CD1c-positive myeloid dendritic cell (primary cell): ENCODE results near the gene ICOSLG.
"Not testable (repeated sequence)": the region's sequence is repeated elsewhere in the genome, so short reads cannot be mapped to it uniquely, and the experiment has no call there.

Source experiments
- DNase-seq: peaks from one replicate; pipeline ENCODE4 v3.0.0-alpha.2; 2016; ENCODE audit errors: extremely low spot score

ICOSLG gene, protein sequence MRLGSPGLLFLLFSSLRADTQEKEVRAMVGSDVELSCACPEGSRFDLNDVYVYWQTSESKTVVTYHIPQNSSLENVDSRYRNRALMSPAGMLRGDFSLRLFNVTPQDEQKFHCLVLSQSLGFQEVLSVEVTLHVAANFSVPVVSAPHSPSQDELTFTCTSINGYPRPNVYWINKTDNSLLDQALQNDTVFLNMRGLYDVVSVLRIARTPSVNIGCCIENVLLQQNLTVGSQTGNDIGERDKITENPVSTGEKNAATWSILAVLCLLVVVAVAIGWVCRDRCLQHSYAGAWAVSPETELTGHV

DNA sequence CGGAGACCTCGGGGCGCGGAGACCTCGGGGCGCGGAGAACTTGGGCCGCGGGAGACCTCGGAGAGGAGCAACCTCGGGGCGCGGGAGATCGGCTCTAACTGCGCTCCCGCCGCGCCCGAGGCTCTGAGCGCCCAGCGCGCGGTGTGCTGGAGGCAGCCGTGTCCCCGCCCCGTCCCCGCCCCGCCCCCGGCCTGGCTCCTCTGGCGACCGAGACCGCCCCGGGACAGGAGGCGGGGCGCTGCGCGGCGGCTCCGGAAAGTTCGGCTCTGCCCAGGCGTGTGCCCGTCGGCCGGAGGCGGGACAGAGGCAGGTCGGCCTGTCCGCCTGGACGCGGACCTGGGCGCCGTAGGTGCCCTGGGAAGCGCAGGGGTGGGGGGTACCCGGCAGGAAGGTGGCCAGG lies at the start of gene ICOSLG:
Gene ICOSLG (minus strand): TSS at position 102 of the 400 bp plus-strand sequence. CDS start 126 bp downstream, outside the sequence.
- not testable (repeated sequence) for DNase-seq

GRCh38 chr21:44289381-44290010 lies 48.8 kb upstream of the ICOSLG start:
- DNase-seq = no peak

- DNase-seq = no peak
Observed at GRCh38 chr21:44288251-44289110, 47.7 kb upstream of the ICOSLG start.

DNA sequence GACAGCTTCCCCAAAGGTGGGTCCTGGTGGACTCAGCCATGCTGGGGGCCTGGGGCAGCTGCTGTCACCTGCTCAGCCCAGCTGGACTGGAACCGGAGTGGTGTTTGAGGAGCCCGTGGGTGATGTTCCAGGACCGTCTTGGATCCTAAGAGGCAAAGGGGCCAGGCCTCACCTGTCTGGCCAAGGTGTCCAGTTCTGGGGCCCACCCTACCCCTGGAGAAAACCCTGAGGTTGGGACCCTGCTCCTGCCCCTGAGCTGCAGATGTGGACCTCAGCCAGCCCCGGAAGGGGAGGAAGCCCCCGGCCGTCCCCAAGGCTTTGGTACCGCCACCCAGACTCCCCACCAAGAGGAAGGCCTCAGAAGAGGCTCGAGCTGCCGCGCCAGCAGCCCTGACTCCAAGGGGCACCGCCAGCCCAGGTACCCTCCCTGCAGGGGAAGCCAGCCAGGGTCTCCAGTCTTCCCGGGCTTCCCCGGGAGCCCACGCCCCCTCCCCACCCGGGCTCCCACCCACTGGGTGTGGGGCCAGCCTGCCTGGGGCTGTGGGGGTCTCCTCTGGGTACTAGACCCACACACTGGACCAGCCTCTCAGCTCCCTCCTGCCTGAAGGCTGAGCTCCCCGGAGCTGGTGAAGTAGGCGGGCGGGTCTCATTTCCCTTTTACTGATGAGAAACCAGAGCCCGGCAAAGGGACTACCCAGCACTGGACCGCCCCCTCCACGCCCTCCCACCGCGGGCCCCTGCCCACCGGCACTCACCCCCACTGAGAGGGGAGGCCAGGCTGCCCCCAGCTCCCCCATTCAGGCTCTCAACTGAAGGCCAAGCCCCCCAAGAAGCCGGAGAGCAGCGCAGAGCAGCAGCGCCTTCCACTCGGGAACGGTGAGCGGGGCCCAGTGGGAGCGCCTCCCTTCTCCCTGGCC lies 46.2 kb upstream of the ICOSLG start:
- peak; percentile 61 for DNase-seq

- DNase-seq = no peak
Observed at GRCh38 chr21:44286086-44286715, 45.5 kb upstream of the ICOSLG start.

GRCh38 chr21:44285138-44285992 lies 44.6 kb upstream of the ICOSLG start, which contains the start of gene AIRE:
Gene AIRE (plus strand): TSS chr21:44285876. CDS start chr21:44286007, 131 bp downstream.
- peak; percentile 71 for DNase-seq

- no peak for DNase-seq
Observed at GRCh38 chr21:44283948-44284347, 43.2 kb upstream of the ICOSLG start.

- DNase-seq = not testable (repeated sequence)
Observed at GRCh38 chr21:44283211-44283785, 42.6 kb upstream of the ICOSLG start.

- no peak for DNase-seq
Observed at GRCh38 chr21:44282370-44282769, 41.6 kb upstream of the ICOSLG start.

GRCh38 chr21:44281801-44282200 lies 41.1 kb upstream of the ICOSLG start:
- DNase-seq = no peak

DNA sequence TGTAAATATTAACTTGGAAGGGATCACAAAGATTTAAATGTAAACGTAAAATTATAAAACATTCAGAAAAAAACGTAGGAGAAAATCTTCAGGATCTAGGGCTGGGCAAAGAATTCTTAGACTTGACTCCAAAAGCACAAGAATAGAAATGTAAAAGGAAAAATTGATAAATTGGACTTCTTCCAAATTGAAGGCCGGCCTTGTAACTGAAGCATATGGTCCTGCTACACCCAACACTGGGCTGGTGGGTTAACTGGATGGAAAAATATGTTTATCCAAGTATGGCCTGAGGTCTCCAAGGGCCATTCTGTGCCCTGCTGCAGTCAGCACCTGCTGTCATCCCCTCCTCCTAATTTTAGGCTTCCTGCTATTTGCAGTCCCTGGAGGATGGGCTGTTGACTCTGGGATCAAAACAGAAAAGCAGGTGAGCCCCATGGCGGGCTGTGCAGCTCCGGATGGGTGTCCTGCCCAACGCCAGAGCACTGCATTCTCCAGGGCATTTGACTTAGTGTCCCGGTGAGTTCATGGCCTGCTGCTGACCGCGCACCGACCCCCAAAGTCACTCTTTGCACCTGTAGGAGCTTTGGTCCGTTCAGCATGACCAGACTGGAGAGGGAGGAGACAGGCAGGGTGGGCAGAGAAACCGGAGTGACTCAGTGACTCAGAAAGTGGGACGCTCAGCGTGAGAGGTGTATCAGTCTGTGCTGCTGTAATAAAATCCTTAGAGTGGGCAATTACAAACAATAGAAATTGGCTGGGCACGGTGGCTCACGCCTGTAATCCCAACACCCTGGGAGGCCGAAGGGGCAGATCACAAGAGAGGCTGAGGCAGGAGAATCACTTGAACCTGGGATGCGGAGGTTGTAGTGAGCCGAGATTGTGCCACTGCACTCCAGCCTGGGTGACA lies 38.9 kb upstream of the ICOSLG start:
- no peak for DNase-seq

- no peak for DNase-seq
Observed at GRCh38 chr21:44275041-44275440, 34.3 kb upstream of the ICOSLG start.

DNA sequence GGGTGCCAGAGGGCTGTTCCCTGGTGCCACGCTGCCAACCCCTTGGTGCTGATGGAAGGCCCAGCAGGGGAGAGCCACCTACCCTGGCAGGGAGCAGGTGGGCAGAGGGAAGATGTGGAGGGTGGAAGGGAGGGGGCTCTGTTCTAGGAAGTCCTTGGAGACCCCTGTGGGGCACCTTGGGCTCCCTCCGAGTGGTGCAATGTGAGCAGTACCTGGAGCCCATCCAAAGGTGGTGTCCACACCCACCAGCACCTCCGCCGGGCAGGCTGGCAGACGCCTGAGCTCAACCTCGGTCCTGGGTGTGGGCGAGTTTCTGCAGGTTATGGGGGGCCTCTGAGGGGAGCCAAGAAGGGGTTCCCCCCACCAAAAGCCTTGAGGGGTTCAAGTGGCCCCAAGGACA lies 32.3 kb upstream of the ICOSLG start:
- DNase-seq = no peak

- DNase-seq = no peak
Observed at GRCh38 chr21:44272284-44272858, 31.6 kb upstream of the ICOSLG start.

DNA sequence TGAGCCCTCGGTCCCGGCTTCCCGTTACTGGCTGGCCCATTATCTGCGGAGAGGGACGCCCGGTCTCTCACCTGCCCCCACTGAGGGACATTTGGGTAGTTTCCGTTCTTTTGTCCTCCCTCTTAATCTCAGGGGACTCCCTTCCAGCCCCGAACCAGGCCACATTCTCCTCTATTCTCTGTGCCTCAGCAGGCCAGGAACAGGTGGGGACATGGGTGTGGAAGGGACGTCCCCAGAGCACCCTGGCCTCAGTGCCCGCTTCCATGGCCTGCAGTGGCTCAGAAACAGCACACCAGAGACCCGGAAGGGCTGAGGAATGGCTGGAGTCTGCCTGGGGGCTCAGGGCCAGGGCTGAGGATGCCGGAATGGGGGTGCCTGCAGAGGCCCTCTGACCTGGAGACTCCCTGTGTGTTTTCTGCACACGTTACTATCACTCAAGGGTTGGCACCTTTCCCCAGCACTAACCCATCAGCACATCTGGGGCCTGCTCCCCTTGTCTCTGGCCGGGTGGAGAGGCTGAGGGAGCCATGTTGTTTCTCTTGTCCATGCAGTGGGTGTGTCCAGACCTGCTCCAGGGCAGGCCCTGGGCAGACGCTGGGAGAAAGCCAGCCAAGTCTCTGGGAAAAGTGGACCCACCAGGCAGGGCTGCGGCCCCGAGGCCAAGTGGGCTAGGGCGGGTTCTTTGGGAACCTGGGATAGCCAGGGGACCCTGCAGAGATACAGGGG lies 31.0 kb upstream of the ICOSLG start:
- no peak for DNase-seq

DNA sequence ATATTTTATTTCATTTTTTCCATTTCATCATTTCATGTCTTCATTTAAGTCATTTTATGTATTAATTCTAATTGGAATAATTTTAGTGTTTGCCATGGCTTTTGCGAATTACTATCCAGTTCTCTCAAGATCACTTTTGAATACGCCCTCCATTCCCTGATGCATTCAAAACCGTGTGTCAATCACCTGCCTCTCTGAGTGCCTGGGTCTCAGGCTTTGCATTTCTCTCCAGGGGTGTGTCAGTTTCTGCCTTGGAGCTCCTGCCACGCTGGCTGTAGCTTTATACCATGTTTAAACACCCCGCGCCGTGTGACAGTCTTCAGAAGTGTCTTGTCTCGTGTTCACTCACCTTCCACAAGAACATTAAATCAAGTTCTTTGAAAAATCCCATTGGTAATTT lies 28.3 kb upstream of the ICOSLG start:
- no peak for DNase-seq

- peak; percentile 29 for DNase-seq
Observed at GRCh38 chr21:44267655-44268142, 27.0 kb upstream of the ICOSLG start.
